Breast epithelium (tissue), 4 donors: ENCODE data around the gene CTNND2. TPM values are rescaled to one million over a fixed set of nuclear protein-coding genes. Genes with fewer than 3 reads are reported as not detected.

Source experiments
- DNase-seq, 2 donors: peaks; one replicate each; pipeline ENCODE4 v3.0.0-alpha.2; 2019; ENCODE audit warnings: low spot score in 2 of 2
- H3K27ac ChIP-seq, 2 donors: fragments of 200-600 bp; sonication (generic) in 1 of 2; one replicate each; pipeline ENCODE4 v1.5.1; 2016 to 2019; ENCODE audit warnings: mild to moderate bottlenecking in 1 of 2
- H3K27me3 ChIP-seq, 2 donors: fragments of 200-600 bp; sonication (generic) in 1 of 2; one replicate each; pipeline versions ENCODE4 v1.5.1 to v1.6.0; 2017 to 2019; ENCODE audit warnings: control low read depth in 1 of 2, mild to moderate bottlenecking in 1 of 2
- H3K36me3 ChIP-seq: fragments of 200-600 bp; one replicate; pipeline ENCODE4 v1.5.1; 2019
- H3K4me1 ChIP-seq, 2 donors: fragments of 200-600 bp; sonication (generic); one replicate each; pipeline ENCODE4 v1.5.1; 2016 to 2019; ENCODE audit warnings: control low read depth in 1 of 2
- H3K4me3 ChIP-seq, 3 donors: fragments of 200-600 bp; sonication (generic); 1 replicate in 2 of 3; 2 replicates in 1 of 3; pipeline ENCODE4 v1.5.1; 2016 to 2019; ENCODE audit warnings: mild to moderate bottlenecking in 3 of 3, moderate library complexity in 2 of 3
- H3K9me3 ChIP-seq, 2 donors: fragments of 200-600 bp; sonication (generic) in 1 of 2; one replicate each; pipeline ENCODE4 v1.5.1; 2016 to 2019; ENCODE audit warnings: control low read depth in 1 of 2
- POLR2A ChIP-seq: fragments of 450-650 bp; IDR thresholded peaks from one replicate; pipeline ENCODE4 v1.6.1; 2016; ENCODE audit warnings: antibody characterized with exemption, mild to moderate bottlenecking, moderate library complexity
- POLR2AphosphoS5 ChIP-seq, 3 donors: sonication (generic); formaldehyde crosslinking; IDR thresholded peaks; one replicate each; pipeline ENCODE4 v1.6.1; 2017; ENCODE audit warnings: antibody characterized with exemption in 3 of 3
- intact Hi-C: fragments of 100-400 bp; cut with DNase I; formaldehyde crosslinking; loops from one replicate; pipeline ENCODE4 v1.15.1; 2023; ENCODE audit warnings: low total_unique reads
- total RNA-seq, 3 donors: library from RNA; depleted of rRNA; stranded (reverse); fragments of >200 nt; gene quantifications; one replicate each; pipeline ENCODE4 v1.1.0, GENCODE V29; 2016
- TF ChIP-seq, protein P1 (sequence below), 3 donors: fragments of 450-650 bp; IDR thresholded peaks; one replicate each; pipeline ENCODE4 v1.5.1; 2016 to 2017; ENCODE audit warnings: antibody characterized with exemption in 3 of 3, mild to moderate bottlenecking in 3 of 3, moderate library complexity in 3 of 3

The CTNND2 gene
- total RNA-seq, 3 donors from 2014 or later, result 3.3 to 6.0 TPM; not detected in 1

DNA sequence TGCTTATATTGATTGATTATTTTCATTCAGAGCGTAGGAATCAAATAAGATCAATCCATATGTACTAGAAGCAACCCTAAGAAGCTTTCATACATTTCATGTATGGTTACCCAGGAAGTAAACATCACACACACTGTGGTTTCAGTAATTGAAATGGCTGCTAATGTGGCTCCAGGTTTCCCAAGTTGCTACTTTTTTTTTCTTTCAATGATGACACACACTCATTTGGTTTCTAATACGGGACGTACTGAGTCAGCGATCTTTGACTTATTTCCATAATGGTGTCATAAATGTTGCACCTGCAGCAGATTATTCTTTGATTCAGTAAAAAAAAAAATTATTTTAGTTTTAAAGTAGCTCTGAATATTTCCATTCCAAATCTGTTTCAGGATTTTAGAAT is 248.6 kb downstream of the CTNND2 start:
- no peaks in the 10 kb centered on the region for H3K27me3 ChIP-seq
- H3K27ac ChIP-seq, result no peak overlapping the region
- H3K36me3 ChIP-seq, result no peaks in the 10 kb centered on the region
- no peaks in the 10 kb centered on the region for H3K4me1 ChIP-seq
- no peak for DNase-seq
- H3K9me3 ChIP-seq, result peaks cover 9% of the 10 kb centered on the region in 2 donors
- intact Hi-C loops, result no loop called here
- TF ChIP-seq POLR2AphosphoS5 (IDR thresholded peaks at IDR 0.05) (no peak), POLR2A (no peak)
- TF ChIP-seq, protein P1, sequence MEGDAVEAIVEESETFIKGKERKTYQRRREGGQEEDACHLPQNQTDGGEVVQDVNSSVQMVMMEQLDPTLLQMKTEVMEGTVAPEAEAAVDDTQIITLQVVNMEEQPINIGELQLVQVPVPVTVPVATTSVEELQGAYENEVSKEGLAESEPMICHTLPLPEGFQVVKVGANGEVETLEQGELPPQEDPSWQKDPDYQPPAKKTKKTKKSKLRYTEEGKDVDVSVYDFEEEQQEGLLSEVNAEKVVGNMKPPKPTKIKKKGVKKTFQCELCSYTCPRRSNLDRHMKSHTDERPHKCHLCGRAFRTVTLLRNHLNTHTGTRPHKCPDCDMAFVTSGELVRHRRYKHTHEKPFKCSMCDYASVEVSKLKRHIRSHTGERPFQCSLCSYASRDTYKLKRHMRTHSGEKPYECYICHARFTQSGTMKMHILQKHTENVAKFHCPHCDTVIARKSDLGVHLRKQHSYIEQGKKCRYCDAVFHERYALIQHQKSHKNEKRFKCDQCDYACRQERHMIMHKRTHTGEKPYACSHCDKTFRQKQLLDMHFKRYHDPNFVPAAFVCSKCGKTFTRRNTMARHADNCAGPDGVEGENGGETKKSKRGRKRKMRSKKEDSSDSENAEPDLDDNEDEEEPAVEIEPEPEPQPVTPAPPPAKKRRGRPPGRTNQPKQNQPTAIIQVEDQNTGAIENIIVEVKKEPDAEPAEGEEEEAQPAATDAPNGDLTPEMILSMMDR (IDR thresholded peaks at IDR 0.05), result no peak
- no peak overlapping the region for H3K4me3 ChIP-seq

DNA sequence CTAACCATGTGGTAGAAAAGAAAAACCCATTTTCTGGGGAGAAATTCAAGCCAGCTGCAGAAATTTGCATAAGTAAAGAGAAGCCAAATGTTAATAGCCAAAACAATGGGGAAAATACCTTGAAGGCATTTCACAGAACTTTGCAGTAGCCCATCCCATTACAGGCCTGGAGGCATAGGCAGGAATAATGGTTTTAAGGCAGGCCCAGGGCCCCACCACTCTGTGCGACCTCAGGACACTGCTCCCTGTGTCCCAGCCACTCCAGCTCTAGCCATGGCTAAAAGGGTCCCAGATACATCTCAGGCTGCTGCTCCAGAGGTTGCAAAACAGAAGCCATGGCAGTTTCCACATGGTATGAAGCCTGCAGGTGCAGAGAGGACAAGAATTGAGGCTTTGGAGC is 253.3 kb downstream of the CTNND2 start:
- peaks cover 9% of the 10 kb centered on the region in 2 donors for H3K9me3 ChIP-seq
- no peak overlapping the region for H3K4me3 ChIP-seq
- H3K27ac ChIP-seq, result no peak overlapping the region
- H3K36me3 ChIP-seq, result no peaks in the 10 kb centered on the region
- H3K4me1 ChIP-seq, result no peaks in the 10 kb centered on the region
- intact Hi-C loops, result no loop called here
- no peaks in the 10 kb centered on the region for H3K27me3 ChIP-seq
- DNase-seq, result no peak
- TF ChIP-seq POLR2A (no peak), POLR2AphosphoS5 (IDR thresholded peaks at IDR 0.05) (no peak)
- TF ChIP-seq, protein P1 (IDR thresholded peaks at IDR 0.05), result no peak

DNA sequence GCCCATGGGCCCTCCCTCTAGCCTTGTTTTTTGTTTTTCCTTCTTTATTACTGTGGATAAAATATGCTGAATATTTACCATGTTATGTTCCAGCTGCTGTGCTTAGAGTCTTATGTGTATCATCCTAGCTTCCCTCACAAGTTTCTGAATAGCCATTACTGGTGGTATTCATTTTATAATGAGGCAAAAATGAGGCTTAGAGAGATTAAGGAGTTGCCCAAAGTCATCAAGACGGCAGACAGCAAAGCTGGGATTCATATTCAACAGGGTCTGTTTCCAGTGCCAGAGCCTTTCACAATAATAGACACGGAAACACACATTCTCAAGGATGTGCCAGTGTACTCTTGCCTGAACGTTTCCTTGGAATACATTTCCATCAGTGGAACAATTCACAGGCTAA is 258.1 kb downstream of the CTNND2 start:
- Histone ChIP-seq H3K36me3 (no peaks in the 10 kb centered on the region), H3K4me3 (no peak overlapping the region), H3K9me3 (peaks cover 3 to 5% of the 10 kb centered on the region in 2 donors), H3K27ac (no peak overlapping the region), H3K27me3 (no peaks in the 10 kb centered on the region), H3K4me1 (no peaks in the 10 kb centered on the region)
- DNase-seq, result no peak
- intact Hi-C loops, result no loop called here
- TF ChIP-seq, protein P1 (IDR thresholded peaks at IDR 0.05), result no peak
- TF ChIP-seq POLR2A (no peak), POLR2AphosphoS5 (IDR thresholded peaks at IDR 0.05) (no peak)

DNA sequence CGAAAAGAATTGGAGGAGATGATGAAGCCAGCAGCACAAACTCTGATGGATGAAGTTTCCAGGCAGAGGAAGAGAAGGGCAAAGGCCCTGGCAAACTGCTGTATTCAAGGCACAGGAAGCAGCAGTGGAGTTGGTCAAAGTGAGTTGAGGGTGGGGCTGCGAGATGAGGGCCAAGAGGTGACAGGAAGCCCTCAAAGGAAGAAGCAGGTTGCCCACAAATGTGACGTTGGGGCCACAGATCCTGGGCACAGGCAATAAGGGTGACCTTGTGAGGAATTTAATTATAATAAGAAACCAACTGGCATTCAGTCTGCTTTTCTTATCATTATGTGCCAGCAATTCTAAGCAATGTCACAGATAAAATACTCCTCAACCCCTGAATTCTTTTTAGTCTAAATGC is 261.8 kb downstream of the CTNND2 start:
- Histone ChIP-seq H3K4me1 (no peaks in the 10 kb centered on the region), H3K27me3 (no peaks in the 10 kb centered on the region), H3K9me3 (no peaks in the 10 kb centered on the region), H3K27ac (no peak overlapping the region), H3K4me3 (no peak overlapping the region), H3K36me3 (no peaks in the 10 kb centered on the region)
- no peak for DNase-seq
- TF ChIP-seq, protein P1 (IDR thresholded peaks at IDR 0.05), result no peak
- TF ChIP-seq POLR2AphosphoS5 (IDR thresholded peaks at IDR 0.05) (no peak), POLR2A (no peak)
- intact Hi-C loops, result no loop called here

DNA sequence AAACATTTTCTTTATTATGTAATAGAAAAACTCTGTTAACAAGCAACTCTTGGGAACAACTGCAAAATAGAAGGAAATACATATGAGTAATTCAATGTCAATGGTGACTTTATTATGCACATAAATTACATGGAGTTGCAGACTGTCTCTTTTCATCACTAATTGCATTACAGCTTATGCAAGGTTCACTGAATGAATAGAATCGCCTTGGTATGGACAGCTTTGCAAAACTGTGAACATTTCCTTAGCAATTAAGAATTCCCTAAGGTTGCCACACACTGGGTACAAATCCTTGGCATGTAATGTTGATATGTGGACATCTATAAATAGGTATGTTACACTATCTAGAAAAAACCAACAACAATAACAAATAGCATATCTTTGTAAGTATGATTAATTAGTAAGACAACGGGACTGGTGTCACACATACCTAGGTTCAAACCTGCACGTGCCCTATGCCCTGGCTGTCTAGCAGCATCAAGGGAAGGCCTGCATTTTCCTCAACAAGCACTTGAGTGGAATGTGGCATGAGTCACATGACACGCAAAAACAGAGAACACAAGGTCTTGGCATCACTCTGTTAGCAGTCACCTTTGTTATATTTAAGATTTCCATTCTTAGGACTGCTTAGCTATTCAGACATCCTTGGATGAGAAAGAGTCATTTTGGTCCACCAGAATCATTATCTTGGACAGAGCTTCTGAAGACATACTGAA is 263.9 kb downstream of the CTNND2 start:
- intact Hi-C loops, result no loop called here
- no peaks in the 10 kb centered on the region for H3K36me3 ChIP-seq
- H3K4me3 ChIP-seq, result no peak overlapping the region
- H3K27me3 ChIP-seq, result no peaks in the 10 kb centered on the region
- no peak overlapping the region for H3K27ac ChIP-seq
- no peaks in the 10 kb centered on the region for H3K9me3 ChIP-seq
- no peaks in the 10 kb centered on the region for H3K4me1 ChIP-seq
- no peak for DNase-seq
- TF ChIP-seq, protein P1 (IDR thresholded peaks at IDR 0.05), result no peak
- no peak for TF ChIP-seq POLR2AphosphoS5 (IDR thresholded peaks at IDR 0.05)
- TF ChIP-seq POLR2A, result no peak
